Endothelial cell of umbilical vein (primary cell): ENCODE measurements around the gene KCP.

Experiments used
- MYC ChIP-seq: IDR thresholded peaks from one replicate; pipeline ENCODE4 v1.6.1; 2011; ENCODE audit warnings: mild to moderate bottlenecking, low read depth, low read length
- POLR2A ChIP-seq: IDR thresholded peaks from 2 replicates; pipeline ENCODE4 v1.6.1; 2012; ENCODE audit warnings: low read depth, mild to moderate bottlenecking, control low read depth, low read length
- TF ChIP-seq, protein P1 (sequence below), 2 donors: IDR thresholded peaks; 1 replicate in 1 of 2; 2 replicates in 1 of 2; pipeline ENCODE4 v1.5.1; 2011; ENCODE audit warnings: low read length in 2 of 2, mild to moderate bottlenecking in 2 of 2, moderate library complexity in 2 of 2, control low read depth in 1 of 2, inconsistent platforms in 1 of 2, low read depth in 1 of 2; ENCODE audit not compliant: insufficient read depth in 1 of 2; ENCODE audit errors: extremely low read depth in 1 of 2

DNA sequence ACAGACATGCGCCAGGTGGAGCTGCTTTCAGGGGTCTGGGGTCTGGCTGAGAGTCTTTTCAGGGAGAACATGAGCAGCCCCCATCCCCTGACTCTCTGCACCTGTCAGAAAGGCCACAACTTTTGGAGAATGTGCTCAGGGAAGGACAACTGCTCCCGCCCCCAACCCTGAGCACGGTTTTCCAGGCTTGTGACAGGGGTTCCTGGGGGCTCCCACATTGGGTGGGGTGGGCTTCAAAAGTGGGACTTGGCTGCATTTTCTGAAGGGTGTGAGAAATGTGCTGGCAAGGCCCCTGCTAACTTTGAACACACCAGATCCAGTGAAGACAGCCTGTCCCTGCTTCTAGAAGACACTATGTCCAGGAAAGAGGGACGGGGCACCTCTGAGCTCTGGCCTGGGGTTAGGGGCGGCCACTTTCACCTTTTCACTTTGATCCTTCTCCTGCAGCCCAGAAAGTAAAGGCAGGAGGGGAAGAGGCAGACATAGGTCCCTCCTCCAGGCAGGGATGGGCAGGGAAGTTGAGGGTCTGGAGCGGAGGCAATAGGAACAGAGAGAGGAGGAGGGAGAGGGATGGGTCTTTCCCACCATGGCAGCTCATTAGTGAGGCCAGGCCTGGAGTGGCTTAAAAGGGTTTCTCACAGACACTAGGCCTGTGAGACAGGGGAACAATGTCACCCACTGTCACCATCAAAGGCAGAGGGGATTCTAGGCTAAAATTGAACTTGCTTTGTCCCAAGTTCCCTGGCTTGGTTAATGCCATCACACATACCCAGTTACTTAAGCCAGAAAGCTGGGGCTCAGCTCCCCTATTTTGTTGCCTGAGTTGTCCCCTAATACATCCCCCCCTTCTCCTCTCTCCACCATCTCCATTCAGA lies 1.5 kb downstream of the KCP start:
- no peak for TF ChIP-seq POLR2A
- TF ChIP-seq MYC, result no peak
- TF ChIP-seq, protein P1, sequence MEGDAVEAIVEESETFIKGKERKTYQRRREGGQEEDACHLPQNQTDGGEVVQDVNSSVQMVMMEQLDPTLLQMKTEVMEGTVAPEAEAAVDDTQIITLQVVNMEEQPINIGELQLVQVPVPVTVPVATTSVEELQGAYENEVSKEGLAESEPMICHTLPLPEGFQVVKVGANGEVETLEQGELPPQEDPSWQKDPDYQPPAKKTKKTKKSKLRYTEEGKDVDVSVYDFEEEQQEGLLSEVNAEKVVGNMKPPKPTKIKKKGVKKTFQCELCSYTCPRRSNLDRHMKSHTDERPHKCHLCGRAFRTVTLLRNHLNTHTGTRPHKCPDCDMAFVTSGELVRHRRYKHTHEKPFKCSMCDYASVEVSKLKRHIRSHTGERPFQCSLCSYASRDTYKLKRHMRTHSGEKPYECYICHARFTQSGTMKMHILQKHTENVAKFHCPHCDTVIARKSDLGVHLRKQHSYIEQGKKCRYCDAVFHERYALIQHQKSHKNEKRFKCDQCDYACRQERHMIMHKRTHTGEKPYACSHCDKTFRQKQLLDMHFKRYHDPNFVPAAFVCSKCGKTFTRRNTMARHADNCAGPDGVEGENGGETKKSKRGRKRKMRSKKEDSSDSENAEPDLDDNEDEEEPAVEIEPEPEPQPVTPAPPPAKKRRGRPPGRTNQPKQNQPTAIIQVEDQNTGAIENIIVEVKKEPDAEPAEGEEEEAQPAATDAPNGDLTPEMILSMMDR (IDR thresholded peaks at IDR 0.05; ENCODE audit: extremely low read depth in 1 of 2, insufficient read depth in 1 of 2, low read depth in 1 of 2, low read length in 2 of 2), result no peak
